Left kidney (tissue), 2 donors: Measurements from ENCODE around the gene PAK5. TPM values are rescaled to one million over a fixed set of nuclear protein-coding genes. Genes with fewer than 3 reads are reported as not detected.

Experiments used
- DNase-seq: peaks from one replicate; pipeline ENCODE4 v3.0.0-alpha.2; 2013
- polyA plus RNA-seq: library from polyadenylated mRNA; unstranded; fragments of 120-200 nt; gene quantifications from one replicate; pipeline ENCODE4 v1.2.1, GENCODE V29; 2013; ENCODE audit not compliant: insufficient read length

PAK5 gene
- polyA plus RNA-seq, 1 donor: 0.63 TPM

DNA sequence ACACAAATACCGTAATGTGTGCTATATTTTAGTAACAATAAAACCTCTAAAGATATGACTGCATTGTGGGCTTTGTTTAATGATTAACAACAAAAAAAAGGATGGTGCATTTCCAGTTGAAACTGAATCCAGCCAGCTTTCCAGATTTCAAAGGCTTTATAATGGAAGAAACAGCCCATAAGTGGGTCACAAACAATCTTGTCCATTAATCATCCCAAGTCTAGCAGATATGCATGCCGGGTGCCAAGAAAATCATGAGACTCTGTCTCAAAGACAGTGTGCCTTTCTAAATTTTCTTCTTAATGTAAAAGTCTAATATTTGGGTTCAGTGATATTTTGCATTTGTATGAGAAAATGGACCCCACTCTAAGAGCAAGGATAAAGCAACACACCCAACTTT lies 345.1 kb downstream of the PAK5 start:
- DNase-seq: no peak

DNA sequence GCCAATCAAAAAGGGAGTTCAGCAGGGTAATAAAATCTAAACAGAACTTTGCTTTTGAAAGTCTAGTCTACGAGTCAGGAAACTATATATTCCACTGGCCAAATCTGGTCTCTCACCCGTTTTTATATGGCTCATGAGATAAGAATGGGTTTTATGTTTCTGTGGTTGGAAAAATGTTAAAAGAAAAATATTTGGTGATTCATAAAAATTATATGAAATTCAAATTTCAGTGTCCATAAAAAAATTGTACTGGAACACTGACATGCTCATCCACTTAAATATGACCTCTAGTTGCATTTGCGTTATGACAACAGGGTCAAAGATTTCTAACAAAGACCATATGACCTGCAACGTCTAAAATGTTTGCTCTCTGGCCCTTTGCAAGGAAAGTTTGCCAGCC lies 346.8 kb downstream of the PAK5 start:
- DNase-seq: no peak

DNA sequence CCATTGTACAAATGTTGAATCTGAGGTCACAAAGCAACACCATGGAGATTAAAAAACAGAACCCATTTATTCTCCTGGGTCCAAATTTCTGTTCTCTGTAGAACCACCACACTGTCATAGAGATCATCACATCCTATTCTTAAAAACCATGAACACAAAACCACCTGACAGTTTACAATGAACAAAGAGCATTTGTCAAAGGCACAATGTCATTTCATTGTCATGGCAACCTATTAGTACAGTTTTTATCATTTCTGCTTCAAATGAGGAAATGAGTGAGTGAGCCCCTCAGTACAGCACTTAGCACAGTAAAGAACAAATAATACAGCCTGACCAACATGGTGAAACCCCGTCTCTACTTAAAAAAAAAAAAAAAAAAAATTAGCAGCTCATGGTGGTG lies 347.6 kb downstream of the PAK5 start:
- no peak for DNase-seq

- DNase-seq: no peak
These were observed 348.2 kb downstream of the PAK5 start for GRCh38 chr20:9490631-9491030.

GRCh38 chr20:9490161-9490560 lies 348.7 kb downstream of the PAK5 start:
- no peak for DNase-seq

DNA sequence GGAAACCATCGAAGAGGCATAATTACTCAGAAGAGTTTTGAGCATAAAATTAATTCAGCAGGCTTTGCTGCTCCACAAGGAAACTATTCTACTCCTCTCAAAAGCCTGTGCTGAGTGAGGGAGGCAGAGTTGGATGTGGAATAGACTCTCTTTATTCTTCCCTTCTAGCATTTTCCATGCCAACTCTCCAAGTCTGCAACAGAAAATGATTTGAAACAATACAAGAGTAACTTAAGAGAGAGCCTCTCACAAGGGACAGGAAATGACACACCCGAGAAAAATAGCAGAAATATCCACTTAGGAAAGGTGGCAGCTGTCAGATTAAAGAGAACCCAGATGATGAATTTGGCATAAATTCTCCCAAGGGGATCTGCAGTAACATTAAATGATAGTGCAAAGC lies 350.8 kb downstream of the PAK5 start:
- no peak for DNase-seq

Other genes starting within 250 kb of the PAK5 start
- 8.9 TPM for gene ANKEF1, start 195.9 kb upstream of the PAK5 start, polyA plus RNA-seq